Measurements from ENCODE around the gene SDK1. TPM values are rescaled to one million over a fixed set of nuclear protein-coding genes. Genes with fewer than 3 reads are reported as not detected.

SDK1 gene
- total RNA-seq, 2 experiments from 2014 or later, result 0.25 to 0.78 TPM

GRCh38 chr7:4018601-4019316 lies 717.7 kb downstream of the SDK1 start:
- H3K4me1 Mint-ChIP-seq (ENCODE audit: low read depth), result no peaks in the 10 kb centered on the region
- DNase-seq (no peak), ATAC-seq (no peak)
- ChIA-PET POLR2A (no interaction called here), CTCF (no interaction called here)
- H3K36me3 Mint-ChIP-seq (ENCODE audit: low read depth), result no peaks in the 10 kb centered on the region
- intact Hi-C loops (cut with micrococcal nuclease), result no loop called here
- no peaks in the 10 kb centered on the region for H3K27me3 Mint-ChIP-seq
- peaks cover 7% of the 10 kb centered on the region for H3K9me3 Mint-ChIP-seq
- H3K27ac Mint-ChIP-seq, result no peak overlapping the region
- no peak for TF ChIP-seq CTCF (IDR thresholded peaks at IDR 0.05)
- H3K4me3 Mint-ChIP-seq, result no peak overlapping the region

GRCh38 chr7:4020086-4020485 lies 719.0 kb downstream of the SDK1 start:
- ATAC-seq, result no peak
- CTCF ChIA-PET, result no interaction called here
- Mint-ChIP-seq H3K4me1 (ENCODE audit: low read depth) (no peaks in the 10 kb centered on the region), H3K36me3 (ENCODE audit: low read depth) (no peaks in the 10 kb centered on the region), H3K4me3 (no peak overlapping the region), H3K27me3 (no peaks in the 10 kb centered on the region), H3K27ac (no peak overlapping the region), H3K9me3 (peaks cover 7% of the 10 kb centered on the region)
- POLR2A ChIA-PET, result no interaction called here
- no peak for TF ChIP-seq CTCF (IDR thresholded peaks at IDR 0.05)
- intact Hi-C loops (cut with micrococcal nuclease), result no loop called here
- no peak for DNase-seq

- Mint-ChIP-seq H3K4me3 (no peak overlapping the region), H3K4me1 (ENCODE audit: low read depth) (no peaks in the 10 kb centered on the region), H3K27me3 (no peaks in the 10 kb centered on the region), H3K36me3 (ENCODE audit: low read depth) (no peaks in the 10 kb centered on the region), H3K27ac (no peak overlapping the region), H3K9me3 (peaks cover 7% of the 10 kb centered on the region)
- DNase-seq (no peak), ATAC-seq (no peak)
- CTCF ChIA-PET, result no interaction called here
- POLR2A ChIA-PET, result no interaction called here
- intact Hi-C loops (cut with micrococcal nuclease), result no loop called here
- no peak for TF ChIP-seq CTCF (IDR thresholded peaks at IDR 0.05)
These were observed 720.4 kb downstream of the SDK1 start for GRCh38 chr7:4021413-4021812.

GRCh38 chr7:4022265-4022664 lies 721.2 kb downstream of the SDK1 start:
- no peak overlapping the region for H3K4me3 Mint-ChIP-seq
- no peak for ATAC-seq
- H3K4me1 Mint-ChIP-seq (ENCODE audit: low read depth), result no peaks in the 10 kb centered on the region
- ChIA-PET CTCF (no interaction called here), POLR2A (interaction anchor here (0.6 kb wide), 1 partner anchor 407 kb away, joined by 3 read pairs; no protein-coding TSS in a partner anchor)
- no peak for TF ChIP-seq CTCF (IDR thresholded peaks at IDR 0.05)
- no peak overlapping the region for H3K27ac Mint-ChIP-seq
- intact Hi-C loops (cut with micrococcal nuclease), result no loop called here
- no peaks in the 10 kb centered on the region for H3K36me3 Mint-ChIP-seq (ENCODE audit: low read depth)
- H3K9me3 Mint-ChIP-seq, result peaks cover 7% of the 10 kb centered on the region
- DNase-seq, result no peak
- H3K27me3 Mint-ChIP-seq, result no peaks in the 10 kb centered on the region

GRCh38 chr7:4023502-4023901 lies 722.5 kb downstream of the SDK1 start:
- DNase-seq (no peak), ATAC-seq (no peak)
- intact Hi-C loops (cut with micrococcal nuclease), result no loop called here
- Mint-ChIP-seq H3K4me1 (ENCODE audit: low read depth) (no peaks in the 10 kb centered on the region), H3K27ac (no peak overlapping the region), H3K4me3 (no peak overlapping the region), H3K9me3 (peaks cover 7% of the 10 kb centered on the region), H3K36me3 (ENCODE audit: low read depth) (no peaks in the 10 kb centered on the region), H3K27me3 (no peaks in the 10 kb centered on the region)
- ChIA-PET POLR2A (no interaction called here), CTCF (no interaction called here)
- no peak for TF ChIP-seq CTCF (IDR thresholded peaks at IDR 0.05)

Data from activated CD8-positive, alpha-beta T cell treated with anti-CD3 and anti-CD28 coated beads for 36 hours (primary cell).